HG03196 (cell line): ENCODE results near the gene GNAI2.

ENCODE experiments used
- ATAC-seq: cut with Tn5 transposase; IDR thresholded peaks from one replicate; pipeline ENCODE4 v1.9.1; 2021; ENCODE audit not compliant: unreplicated experiment

The GNAI2 gene

GRCh38 chr3:50295553-50296431, 59.8 kb downstream of the GNAI2 start:
- ATAC-seq = no peak

DNA sequence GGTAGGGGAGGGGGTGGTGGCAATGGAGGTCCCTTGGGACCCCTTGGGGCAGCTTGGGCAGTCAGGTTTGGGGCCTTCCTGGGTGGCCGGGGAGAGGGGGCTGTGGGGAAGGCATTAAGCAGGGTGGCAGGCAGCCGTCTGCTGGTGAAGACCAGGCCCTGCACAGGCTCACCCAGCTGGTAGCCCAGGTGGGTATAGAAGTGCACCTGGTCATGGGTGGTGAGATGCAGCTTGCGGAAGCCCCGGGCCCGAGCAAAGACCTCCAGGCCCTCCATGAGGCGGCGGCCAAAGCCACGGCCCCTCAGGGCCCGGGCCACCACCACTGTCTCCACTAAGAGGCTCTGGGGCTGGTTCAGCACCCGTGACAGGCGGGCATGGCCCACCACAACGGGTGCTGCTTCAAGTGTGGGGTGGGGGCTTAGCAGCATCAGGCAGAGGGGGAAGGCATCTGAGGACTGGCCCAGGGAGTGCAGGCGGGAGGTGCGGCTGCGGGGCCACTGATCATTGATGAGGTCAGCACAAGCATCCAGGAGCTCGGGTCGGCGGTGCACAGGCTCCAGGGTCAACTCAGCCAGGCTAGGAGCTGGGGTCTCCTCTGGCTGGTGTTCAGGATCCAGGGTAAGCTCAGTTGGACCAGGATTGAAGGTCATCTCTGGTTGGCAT, 60.8 kb downstream of the GNAI2 start:
- ATAC-seq = no peak

GRCh38 chr3:50297384-50297775, 61.4 kb downstream of the GNAI2 start:
- ATAC-seq = no peak

DNA sequence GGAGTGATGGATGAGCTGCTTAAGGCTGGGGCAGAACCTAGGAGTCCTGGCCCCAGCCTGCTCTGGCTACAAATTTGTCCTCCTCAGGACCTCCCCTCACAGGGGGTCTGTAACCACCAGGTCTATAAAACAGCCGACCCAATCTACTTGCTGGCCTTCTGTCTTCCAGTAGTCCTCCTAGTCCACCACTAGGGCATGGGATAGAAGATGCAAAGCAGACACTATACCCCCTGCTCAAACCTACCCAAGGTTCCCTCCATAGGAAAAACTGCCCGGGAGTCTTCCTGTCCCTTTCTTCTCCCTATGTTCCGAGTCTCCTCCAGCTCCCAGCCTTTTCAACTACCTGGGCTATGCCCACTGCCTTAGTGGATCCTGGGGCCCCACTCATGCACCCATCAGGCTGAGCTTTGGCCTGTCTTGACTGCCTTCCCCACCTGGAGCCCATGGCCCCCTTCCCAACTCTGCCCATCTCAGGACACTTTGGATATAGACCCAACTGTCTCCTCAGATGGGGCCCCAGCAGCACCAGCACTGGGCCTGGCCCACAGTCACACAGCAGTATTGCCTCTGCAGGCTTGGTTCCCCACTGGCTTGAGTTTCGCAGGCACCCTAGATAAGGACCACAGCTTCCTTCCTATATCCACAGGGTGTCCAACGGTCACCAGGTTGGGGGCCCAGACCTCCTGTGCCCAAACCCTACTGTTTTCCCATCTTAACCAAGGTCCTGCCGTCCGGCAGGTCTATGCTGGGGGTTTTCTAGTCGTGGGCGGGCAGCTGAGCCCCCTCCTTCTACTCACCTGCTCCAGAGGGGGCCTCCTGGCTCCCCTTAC, 62.1 kb downstream of the GNAI2 start:
- ATAC-seq = no peak

GRCh38 chr3:50298836-50299637, 63.0 kb downstream of the GNAI2 start, which contains the start of the genes HYAL3 and NAA80:
Gene HYAL3, minus strand, starts transcription at chr3:50299405. Its CDS starts 3,803 bp downstream, at chr3:50295602.
Gene NAA80, minus strand, starts transcription at chr3:50299405. Its CDS starts 1,942 bp downstream, at chr3:50297463.
- peak; percentile 76 for ATAC-seq

DNA sequence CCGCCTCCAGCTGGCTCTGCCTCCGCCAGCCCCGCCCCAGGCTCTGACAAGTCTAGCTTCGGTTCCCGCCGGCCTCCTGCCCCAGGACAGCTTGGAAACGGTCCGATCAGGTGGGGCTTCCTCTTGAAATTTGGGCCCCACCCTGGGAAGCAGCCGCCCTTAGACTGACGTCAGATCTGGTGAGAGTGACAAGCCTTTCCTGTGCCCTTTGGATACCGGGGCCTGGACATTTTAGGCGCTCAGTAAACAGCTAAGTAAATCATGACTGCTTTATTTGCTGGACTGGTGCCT, 63.6 kb downstream of the GNAI2 start:
- no peak for ATAC-seq

- no peak for ATAC-seq
Measured at GRCh38 chr3:50299929-50300680, 64.1 kb downstream of the GNAI2 start.

- ATAC-seq = no peak
Measured at GRCh38 chr3:50300681-50301254, 64.8 kb downstream of the GNAI2 start.

- no peak for ATAC-seq
Measured at GRCh38 chr3:50302095-50303012, 66.3 kb downstream of the GNAI2 start.

GRCh38 chr3:50303013-50303815, 67.2 kb downstream of the GNAI2 start, which contains the start of gene HYAL1:
Gene HYAL1, minus strand, starts transcription at chr3:50303574. Its CDS starts 618 bp downstream, at chr3:50302956.
- ATAC-seq = no peak

DNA sequence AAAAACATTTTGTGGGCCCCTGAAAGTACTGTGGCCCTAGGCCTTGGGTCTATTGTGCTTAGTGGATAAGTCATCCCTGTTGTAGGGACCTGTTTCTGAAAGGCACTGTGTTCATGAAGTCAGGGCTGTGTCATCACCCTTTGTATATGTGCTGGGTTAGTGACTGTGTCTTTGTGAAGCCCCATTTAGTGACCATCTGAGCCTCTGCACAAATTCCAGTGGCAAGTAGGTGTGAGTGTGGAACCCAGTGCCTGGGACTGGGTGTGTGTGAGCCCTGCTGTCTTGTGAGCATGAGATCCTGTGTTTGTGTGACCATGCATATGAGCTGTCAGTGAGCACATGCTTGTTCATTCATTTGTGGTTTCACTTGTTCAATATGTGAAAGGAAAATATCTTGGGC, 68.6 kb downstream of the GNAI2 start:
- no peak for ATAC-seq
